Hematopoietic multipotent progenitor cell treated with erythropoietin and hydrocortisone succinate and interleukin-3 and kit ligand, for 6 days (in vitro differentiated cells): ENCODE measurements around the gene EVA1B.
A peak's percentile ranks its signal among the peaks of the same experiment; 100 is the strongest.

Experiments used
- DNase-seq: peaks from one replicate; pipeline ENCODE4 v3.0.0-alpha.2; 2015

Gene EVA1B

DNA sequence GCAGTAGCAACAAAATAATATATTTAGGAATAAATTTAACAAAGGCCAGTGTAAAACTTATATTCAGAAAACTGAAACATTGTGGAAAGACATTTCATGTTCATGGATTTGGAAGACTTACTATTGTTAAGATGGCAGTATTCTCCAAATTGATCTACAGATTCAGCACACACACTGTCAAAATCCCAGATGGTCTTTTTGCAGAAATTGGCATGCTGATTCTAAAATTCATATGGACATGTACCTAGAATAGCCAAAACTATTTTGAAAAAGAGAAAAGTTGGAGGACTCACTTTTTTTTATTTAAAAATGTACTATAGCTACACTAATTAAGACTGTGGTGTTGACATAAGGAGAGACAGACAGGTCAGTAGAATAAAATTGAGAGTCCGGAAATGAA, 49.2 kb downstream of the EVA1B start:
- DNase-seq = no peak

DNA sequence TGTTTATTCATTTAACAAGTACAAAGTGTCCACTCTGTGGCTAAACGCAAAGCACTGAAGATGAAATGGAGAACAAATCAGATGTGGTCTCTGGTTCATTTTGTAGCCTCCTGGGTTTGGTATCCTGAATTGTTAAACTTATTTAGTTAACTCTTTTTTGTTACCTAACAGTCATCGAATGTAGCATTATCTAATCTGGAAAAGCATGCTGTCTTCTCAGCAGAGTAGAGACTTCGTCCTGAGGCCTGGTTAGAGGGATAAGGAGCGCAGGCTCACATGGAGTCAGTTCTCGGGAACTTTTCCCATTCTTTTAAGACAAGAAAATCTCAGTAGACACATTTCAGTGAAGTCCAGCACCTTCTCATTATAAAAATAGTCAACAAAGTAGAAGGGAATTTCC, 50.4 kb downstream of the EVA1B start:
- peak; percentile 67 for DNase-seq
